IPS DF 4.7 (cell line): Measurements from ENCODE around the gene OMP.
"Not testable (repeated sequence)": the region's sequence is repeated elsewhere in the genome, so short reads cannot be mapped to it uniquely, and the experiment has no call there.

ENCODE experiments used
- DNase-seq: peaks from one replicate; pipeline ENCODE4 v3.0.0-alpha.2; 2013; ENCODE audit warnings: low spot score; ENCODE audit errors: extremely low read depth

Gene OMP

GRCh38 chr11:77102246-77103210 is at the start of gene OMP:
TSS of gene OMP (plus strand) at chr11:77102840. CDS start at chr11:77102840, 0 bp downstream.
- no peak for DNase-seq

GRCh38 chr11:77053217-77054015 is 49.2 kb upstream of the OMP start:
- no peak for DNase-seq

DNA sequence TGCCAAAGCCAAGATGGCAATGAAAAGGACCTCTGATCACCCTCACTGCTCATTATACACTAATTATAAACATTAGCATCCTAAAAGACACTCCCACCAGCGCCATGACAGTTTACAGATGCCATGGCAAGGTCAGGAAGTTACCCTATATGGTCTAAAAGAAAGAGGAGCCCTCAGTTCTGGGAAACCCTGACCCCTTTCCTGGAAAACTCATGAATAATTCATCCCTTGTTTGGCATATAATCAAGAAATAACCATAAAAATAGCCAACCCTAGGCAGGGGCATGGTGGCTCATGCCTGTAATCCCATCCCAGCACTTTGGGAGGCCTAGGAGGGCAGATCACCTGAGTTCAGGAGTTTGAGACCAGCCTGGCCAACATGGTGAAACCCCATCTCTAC is 48.6 kb upstream of the OMP start:
- DNase-seq: no peak

- DNase-seq: no peak
These were observed 47.5 kb upstream of the OMP start for GRCh38 chr11:77055101-77055561.

GRCh38 chr11:77055913-77056312 is 46.7 kb upstream of the OMP start:
- no peak for DNase-seq

GRCh38 chr11:77056814-77057402 is 45.7 kb upstream of the OMP start:
- no peak for DNase-seq

DNA sequence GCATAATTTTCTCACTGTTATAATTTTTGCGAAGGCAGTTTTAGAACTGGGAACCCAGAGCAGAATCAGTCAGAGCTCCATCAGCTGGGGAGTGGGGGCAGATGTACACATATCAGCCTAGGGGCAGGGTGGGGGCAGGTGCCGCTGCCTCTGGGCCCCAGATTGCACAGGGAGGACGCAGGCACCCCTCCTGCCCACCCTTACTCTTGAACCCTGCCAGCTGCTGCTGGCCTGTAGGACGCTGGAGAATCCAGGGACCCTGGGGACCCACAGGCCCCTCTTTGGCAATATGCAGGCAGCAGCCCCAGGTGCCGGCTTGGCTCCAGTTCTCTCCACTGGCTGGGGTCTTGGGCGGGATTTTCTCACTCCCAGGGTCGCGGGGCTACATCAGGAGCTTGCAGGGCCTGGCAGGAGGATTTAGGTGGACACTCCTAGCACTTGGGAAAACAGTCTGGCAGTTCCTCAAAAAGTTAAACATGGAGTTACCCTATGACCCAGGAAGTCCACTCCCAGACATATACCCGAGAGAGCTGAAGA is 44.6 kb upstream of the OMP start:
- DNase-seq: no peak

DNA sequence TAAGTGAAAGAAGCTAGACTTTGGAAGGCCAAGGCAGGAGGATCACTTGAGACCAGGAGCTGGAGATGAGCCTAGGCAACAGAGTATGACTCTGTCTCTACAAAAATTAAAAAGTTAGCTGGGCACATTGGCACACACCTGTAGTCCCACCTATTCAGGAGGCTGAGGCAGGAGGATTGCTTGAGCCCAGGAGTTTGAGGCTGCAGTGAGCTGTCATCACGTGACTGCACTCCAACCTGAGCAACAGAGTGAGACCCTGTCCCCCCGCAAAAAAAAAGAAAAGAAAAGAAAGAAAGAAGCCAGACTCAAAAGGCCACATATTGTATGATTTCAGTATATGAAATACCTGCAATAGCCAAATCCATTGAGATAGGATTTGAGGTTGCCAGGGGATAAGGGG is 43.7 kb upstream of the OMP start:
- DNase-seq: no peak

DNA sequence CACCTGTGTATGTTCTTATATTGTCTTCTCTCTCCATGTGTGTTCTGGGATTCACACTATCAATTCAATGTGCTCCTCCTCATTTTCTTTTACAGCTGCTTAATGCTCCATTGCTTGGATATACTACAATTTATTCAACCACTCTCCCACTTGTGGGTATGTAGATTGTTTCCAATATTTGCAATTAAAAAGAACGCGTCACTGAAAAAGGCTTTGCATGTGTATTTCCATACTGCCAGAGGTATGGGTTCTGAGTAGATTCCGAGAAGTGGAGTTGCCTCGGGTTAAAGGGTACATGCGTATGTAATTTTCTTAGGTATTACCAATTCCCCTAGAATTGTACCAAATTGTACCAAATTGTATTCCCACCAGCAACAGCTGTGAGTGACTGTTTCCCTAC is 42.8 kb upstream of the OMP start:
- no peak for DNase-seq

DNA sequence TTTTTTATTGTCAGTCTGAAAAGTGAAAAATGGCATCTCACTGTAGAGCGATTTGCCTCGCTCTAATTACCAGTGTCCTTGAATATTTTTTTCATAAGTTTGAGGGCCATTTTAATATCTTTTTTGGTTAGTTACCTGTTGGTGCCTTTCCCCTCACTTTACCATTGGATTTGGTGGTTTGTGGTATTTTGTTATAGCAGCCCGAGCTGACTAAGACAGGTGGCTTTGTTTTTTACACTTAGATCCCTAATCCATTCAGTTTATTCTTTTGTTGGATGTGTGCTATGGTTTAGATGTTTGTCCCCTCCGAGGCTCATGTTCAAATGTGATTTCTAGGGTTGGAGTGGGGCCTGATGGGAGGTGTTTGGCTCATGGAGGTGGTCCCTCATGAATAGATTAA is 42.4 kb upstream of the OMP start:
- DNase-seq: no peak

DNA sequence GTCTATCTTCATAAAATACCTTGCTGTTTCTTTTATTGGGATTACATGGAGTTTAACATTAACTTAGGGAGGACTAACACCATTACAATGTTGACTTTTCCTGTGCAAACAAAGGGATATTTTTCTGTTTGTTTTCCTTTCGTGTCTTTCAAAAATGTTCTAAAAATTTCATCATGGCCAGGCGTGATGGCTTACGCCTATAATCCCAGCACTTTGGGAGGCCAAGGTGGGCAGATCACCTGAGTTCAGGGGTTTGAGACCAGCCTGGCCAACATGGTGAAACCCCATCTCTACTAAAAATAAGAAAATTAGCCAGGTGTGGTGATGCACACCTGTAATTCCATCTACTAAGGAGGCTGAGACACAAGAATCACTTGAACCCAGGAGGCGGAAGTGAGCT is 41.4 kb upstream of the OMP start:
- DNase-seq: not testable (repeated sequence)

- DNase-seq: no peak
These were observed 39.7 kb upstream of the OMP start for GRCh38 chr11:77062924-77063323.

DNA sequence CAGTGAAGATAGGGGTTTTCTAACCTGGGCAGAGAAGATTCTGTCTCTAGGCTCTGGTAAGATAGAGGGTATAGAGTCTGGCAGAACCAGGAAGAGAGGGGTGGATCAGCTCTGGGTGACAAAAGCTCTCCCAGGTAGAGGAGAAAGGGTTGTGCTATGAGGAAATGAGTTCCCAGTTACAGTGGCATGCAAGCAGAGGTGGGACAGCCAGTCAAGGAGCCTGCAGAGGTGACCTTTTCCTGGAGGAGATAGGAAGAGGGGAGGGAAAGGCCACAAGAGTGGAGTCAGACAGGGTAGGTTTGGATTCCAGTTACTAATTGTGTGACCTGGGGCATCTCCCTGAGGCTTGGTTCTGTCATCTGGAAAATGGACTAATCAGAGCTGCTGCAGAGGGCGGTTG is 39.2 kb upstream of the OMP start:
- no peak for DNase-seq

DNA sequence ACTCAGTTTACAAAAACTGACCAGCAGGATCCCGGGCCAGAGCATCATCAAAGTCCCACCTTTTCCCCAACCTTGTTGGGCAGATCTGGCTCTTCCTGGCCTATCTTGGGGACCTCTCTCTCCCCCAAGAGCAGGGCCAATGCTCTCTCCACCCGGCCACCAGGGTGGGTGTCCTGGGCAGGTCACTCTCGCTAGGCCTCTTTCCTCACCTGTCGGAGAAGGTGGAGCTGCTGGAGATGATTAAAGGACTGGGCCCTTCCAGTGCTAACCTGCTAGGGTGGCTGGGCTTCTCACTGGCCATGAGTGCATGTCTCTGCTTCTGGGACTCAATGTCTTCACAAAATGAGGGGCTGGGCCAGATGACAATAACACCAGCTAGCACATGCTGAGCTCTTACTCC is 38.8 kb upstream of the OMP start:
- no peak for DNase-seq

GRCh38 chr11:77064648-77065217 is 37.9 kb upstream of the OMP start:
- no peak for DNase-seq

GRCh38 chr11:77065878-77066228 is 36.8 kb upstream of the OMP start:
- DNase-seq: no peak

DNA sequence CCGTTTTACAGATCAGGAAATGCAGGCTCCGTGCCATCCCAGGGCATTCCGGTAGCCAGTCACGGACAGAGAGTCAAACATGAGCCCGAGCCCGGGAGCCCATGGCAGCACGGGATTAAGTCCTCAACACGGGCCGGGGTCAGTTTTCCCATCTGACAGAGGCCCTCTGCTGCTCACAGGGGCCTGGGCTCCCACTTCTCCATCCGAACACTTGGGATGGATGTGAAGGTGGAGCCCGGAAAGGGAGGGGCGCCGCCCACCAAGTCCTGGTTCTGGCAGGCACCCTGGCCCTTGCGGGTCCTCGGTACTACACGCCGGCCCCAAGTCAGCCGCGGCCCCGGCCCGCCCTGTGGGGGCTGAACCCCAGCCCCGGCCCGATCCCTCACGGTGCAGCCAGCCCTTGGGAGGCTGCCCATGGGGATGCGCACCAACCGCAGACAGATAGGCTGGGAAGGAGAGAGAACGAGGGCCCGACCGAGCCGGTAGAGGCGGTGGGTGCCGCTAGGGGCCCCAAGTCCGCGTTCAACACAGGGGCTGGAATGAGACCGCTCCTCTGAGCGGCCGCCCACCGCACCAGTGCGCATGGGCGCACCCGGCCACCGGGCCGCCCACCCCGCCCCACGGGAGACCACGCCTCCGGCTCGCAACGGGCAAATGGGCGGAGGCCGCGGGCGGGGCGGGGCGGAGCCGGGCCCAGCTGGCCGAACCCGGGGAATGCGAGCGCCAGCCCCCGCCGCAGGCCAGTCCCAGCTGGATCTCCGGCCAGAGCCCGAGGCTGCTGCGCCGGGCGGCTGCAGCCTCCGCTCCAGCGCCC is 36.2 kb upstream of the OMP start, which contains the start of gene CAPN5:
Gene CAPN5, plus strand, starts transcription at position 743 of the 814 bp plus-strand sequence. CDS start 17,916 bp downstream, outside the sequence.
- DNase-seq: no peak

DNA sequence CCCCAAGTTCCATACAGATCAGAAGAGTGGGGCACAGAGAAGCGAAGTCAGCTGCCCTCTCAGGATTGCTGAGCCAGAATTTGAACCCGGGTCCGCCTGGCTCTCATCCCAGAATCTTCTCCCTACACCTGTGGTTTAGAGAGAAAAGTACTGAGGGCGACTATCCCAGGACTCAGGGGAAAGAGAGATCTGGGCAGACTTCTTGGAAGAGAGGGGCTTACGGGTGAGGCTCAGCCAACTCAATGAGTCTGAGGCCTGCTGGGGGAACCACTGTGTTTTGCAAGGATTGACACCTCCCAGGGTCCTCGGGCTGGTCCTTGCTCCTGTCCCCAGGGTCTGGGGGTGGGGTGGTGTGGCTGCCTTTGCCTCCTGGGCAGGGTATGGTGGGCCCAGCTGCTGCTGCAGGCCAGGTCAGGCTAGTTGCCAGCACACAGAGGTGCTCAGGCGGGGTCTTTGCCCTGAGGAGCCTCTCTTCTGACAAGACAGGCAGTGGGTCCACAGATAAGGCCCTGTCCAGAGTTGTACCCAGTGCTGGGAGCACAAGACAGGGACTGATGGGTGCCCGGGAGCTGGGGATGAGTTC is 34.7 kb upstream of the OMP start:
- DNase-seq: no peak

- DNase-seq: no peak
These were observed 33.9 kb upstream of the OMP start for GRCh38 chr11:77068457-77069335.
